Activated naive CD8-positive, alpha-beta T cell treated with anti-CD3 and anti-CD28 coated beads, Interleukin-2, amount 10 ng/mL, durations not matched to agents 7 days and 5 days (primary cell): ENCODE results near the gene EPHA5. TPM values are rescaled to one million over a fixed set of nuclear protein-coding genes. Genes with fewer than 3 reads are reported as not detected.

ENCODE experiments used
- ATAC-seq: fragments of 150-1000 bp; cut with Tn5 transposase; one replicate; pipeline ENCODE4 v1.10.0; 2021; ENCODE audit warnings: low read depth, moderate library complexity
- POLR2A ChIA-PET: fragments of 350-600 bp; sonication (Branson Sonifier 250); formaldehyde crosslinking; loops from one replicate; lab custom pipeline; 2021; ENCODE audit warnings: antibody characterized with exemption; lab: Charles Lee
- DNase-seq: peaks from one replicate; pipeline ENCODE4 v3.0.0; 2021
- H3K27ac Mint-ChIP-seq: one replicate; pipeline ENCODE4 v1.8.0; 2022; ENCODE audit warnings: mild to moderate bottlenecking, mixed read lengths
- H3K27me3 Mint-ChIP-seq: one replicate; pipeline ENCODE4 v1.8.0; 2022; ENCODE audit warnings: mild to moderate bottlenecking, moderate library complexity, mixed read lengths
- H3K36me3 Mint-ChIP-seq: one replicate; pipeline ENCODE4 v1.8.0; 2021; ENCODE audit warnings: mild to moderate bottlenecking, mixed read lengths
- H3K4me1 Mint-ChIP-seq: one replicate; pipeline ENCODE4 v1.8.0; 2021; ENCODE audit warnings: mixed read lengths
- H3K4me3 Mint-ChIP-seq: one replicate; pipeline ENCODE4 v1.8.0; 2022; ENCODE audit warnings: mild to moderate bottlenecking, moderate library complexity, mixed read lengths
- H3K9me3 Mint-ChIP-seq: one replicate; pipeline ENCODE4 v1.8.0; 2021; ENCODE audit warnings: mixed read lengths
- total RNA-seq, 2 experiments: library from RNA; stranded (reverse); gene quantifications; one replicate each; pipeline ENCODE4 v1.2.3, GENCODE V29; 2021

The EPHA5 gene
- total RNA-seq, 2 experiments from 2014 or later: not detected

DNA sequence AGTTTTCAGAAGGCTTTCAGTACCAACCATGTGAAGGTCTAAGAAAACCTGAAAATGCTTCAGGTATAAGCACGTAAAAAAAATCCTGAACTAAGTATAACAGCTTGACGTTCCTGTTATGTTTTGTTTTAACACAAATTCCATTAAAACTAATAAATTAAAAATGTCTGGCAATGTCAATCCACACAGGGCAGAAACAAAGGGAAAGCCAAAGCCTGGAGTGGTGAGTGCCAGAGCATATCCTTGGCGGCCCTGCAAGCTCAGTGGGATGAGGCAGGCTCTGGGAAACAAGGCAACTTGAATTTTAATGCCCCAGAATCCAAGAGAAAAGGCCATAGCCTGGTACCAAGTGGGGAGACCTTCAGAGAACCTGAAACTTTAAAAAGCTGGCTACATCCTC lies 78.2 kb downstream of the EPHA5 start:
- H3K27ac Mint-ChIP-seq: no peak overlapping the region
- no peaks in the 10 kb centered on the region for H3K4me1 Mint-ChIP-seq
- ATAC-seq (no peak), DNase-seq (no peak)
- H3K36me3 Mint-ChIP-seq: no peaks in the 10 kb centered on the region
- peaks cover 2% of the 10 kb centered on the region for H3K9me3 Mint-ChIP-seq
- no peak overlapping the region for H3K4me3 Mint-ChIP-seq
- no peaks in the 10 kb centered on the region for H3K27me3 Mint-ChIP-seq
- POLR2A ChIA-PET: no interaction called here

GRCh38 chr4:65589921-65590320 lies 80.4 kb downstream of the EPHA5 start:
- Mint-ChIP-seq H3K36me3 (no peaks in the 10 kb centered on the region), H3K9me3 (no peaks in the 10 kb centered on the region), H3K4me3 (no peak overlapping the region), H3K27ac (no peak overlapping the region), H3K27me3 (no peaks in the 10 kb centered on the region), H3K4me1 (no peaks in the 10 kb centered on the region)
- POLR2A ChIA-PET: no interaction called here
- ATAC-seq (no peak), DNase-seq (no peak)

- DNase-seq: no peak
- Mint-ChIP-seq H3K4me1 (no peaks in the 10 kb centered on the region), H3K4me3 (no peak overlapping the region), H3K36me3 (no peaks in the 10 kb centered on the region), H3K27me3 (no peaks in the 10 kb centered on the region), H3K9me3 (no peaks in the 10 kb centered on the region), H3K27ac (no peak overlapping the region)
- POLR2A ChIA-PET: no interaction called here
- no peak for ATAC-seq
These were observed 81.0 kb downstream of the EPHA5 start for GRCh38 chr4:65589331-65589730.

- Mint-ChIP-seq H3K36me3 (no peaks in the 10 kb centered on the region), H3K4me1 (no peaks in the 10 kb centered on the region), H3K27me3 (no peaks in the 10 kb centered on the region), H3K27ac (no peak overlapping the region), H3K4me3 (no peak overlapping the region), H3K9me3 (no peaks in the 10 kb centered on the region)
- POLR2A ChIA-PET: no interaction called here
- DNase-seq (no peak), ATAC-seq (no peak)
These were observed 89.7 kb downstream of the EPHA5 start for GRCh38 chr4:65580551-65580950.

DNA sequence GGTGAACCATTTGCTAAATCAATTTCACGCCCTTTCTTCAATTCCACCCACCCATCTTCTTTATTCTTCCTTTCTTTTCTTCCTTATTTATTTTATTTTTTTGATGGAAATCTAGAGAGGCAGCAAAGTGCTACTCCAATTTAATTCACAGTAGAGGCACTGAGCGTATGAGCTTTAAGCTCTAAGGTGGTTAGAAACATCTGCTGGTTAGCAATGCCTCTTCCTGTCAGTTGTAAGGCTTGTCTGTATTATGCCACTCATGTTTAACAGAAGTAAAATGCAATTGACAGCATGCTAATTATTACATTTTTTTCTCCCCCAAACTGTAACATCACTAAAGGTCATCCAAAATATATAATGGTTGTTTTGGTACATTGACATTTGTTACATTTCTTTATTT lies 103.8 kb downstream of the EPHA5 start:
- Mint-ChIP-seq H3K27ac (no peak overlapping the region), H3K4me3 (no peak overlapping the region), H3K9me3 (no peaks in the 10 kb centered on the region), H3K4me1 (no peaks in the 10 kb centered on the region), H3K27me3 (no peaks in the 10 kb centered on the region), H3K36me3 (no peaks in the 10 kb centered on the region)
- ATAC-seq: no peak
- no peak for DNase-seq
- POLR2A ChIA-PET: no interaction called here

GRCh38 chr4:65561164-65561563 lies 109.1 kb downstream of the EPHA5 start:
- no peak for ATAC-seq
- no peaks in the 10 kb centered on the region for H3K9me3 Mint-ChIP-seq

DNA sequence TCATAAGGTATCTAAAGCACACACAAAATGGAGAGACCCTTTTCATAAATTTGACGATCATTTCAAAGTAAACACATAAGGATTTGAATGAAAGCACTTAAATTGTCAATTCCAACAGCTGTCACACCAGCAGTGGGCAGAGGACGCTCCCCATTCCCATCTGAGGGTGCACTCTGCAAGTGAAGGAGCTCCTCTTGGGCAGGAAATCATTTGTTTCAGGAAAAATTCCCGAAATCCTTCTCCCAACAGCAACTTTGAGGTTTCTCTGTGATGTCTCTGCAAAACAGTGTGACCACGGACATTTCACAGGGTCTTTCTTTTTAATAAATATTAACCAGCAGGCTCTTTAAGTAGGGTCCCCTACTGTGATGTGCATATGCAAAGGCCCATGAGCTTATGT lies 111.0 kb downstream of the EPHA5 start:
- Mint-ChIP-seq H3K4me1 (no peaks in the 10 kb centered on the region), H3K27me3 (no peaks in the 10 kb centered on the region), H3K4me3 (no peak overlapping the region), H3K36me3 (no peaks in the 10 kb centered on the region), H3K27ac (no peak overlapping the region), H3K9me3 (no peaks in the 10 kb centered on the region)
- POLR2A ChIA-PET: no interaction called here
- DNase-seq (no peak), ATAC-seq (no peak)

More at GRCh38 chr4:65561164-65561563, 109.1 kb downstream of the EPHA5 start:
- Mint-ChIP-seq H3K4me1 (no peaks in the 10 kb centered on the region), H3K27me3 (no peaks in the 10 kb centered on the region), H3K36me3 (no peaks in the 10 kb centered on the region), H3K4me3 (no peak overlapping the region), H3K27ac (no peak overlapping the region)
- DNase-seq: no peak
- POLR2A ChIA-PET: no interaction called here

DNA sequence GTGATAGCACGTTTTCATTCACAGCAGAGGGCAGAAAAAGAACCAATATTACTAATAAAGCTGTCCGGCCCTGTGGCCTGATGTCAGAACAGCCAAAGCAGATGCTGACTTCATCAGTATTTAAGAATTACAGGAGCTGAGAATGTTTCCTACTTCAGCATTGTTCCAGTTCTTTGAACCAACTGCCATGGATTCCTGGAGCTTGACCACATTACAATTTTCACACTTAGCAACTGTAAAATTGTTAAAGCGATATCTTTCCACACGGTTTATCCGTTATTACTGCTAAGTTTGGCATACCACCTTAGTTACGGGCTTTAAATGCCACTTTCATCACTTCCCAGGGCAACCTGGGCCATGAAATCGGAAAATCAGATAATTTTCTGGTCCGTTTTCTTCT lies 118.2 kb downstream of the EPHA5 start:
- DNase-seq (no peak), ATAC-seq (no peak)
- Mint-ChIP-seq H3K4me1 (no peaks in the 10 kb centered on the region), H3K27ac (no peak overlapping the region), H3K36me3 (no peaks in the 10 kb centered on the region), H3K4me3 (no peak overlapping the region), H3K9me3 (no peaks in the 10 kb centered on the region), H3K27me3 (no peaks in the 10 kb centered on the region)
- POLR2A ChIA-PET: no interaction called here

DNA sequence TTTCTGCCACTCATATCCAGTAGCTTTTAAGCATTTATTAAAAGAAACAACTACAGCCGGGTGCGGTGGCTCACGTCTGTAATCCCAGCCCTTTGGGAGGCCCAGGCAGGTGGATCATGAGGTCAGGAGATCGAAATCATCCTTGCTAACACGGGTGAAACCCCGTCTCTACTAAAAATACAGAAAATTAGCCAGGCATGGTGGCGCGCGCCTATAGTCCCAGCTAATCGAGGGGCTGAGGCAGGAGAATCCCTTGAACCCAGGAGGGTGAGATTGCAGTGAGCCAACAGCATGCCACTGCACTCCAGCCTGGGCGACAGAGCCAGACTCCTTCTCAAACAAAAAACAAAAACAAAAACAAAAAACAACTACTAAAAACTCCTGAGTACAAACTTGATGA lies 119.8 kb downstream of the EPHA5 start:
- no peak overlapping the region for H3K4me3 Mint-ChIP-seq
- DNase-seq (no peak), ATAC-seq (no peak)
- H3K27me3 Mint-ChIP-seq: no peaks in the 10 kb centered on the region
- no peaks in the 10 kb centered on the region for H3K36me3 Mint-ChIP-seq
- no peaks in the 10 kb centered on the region for H3K9me3 Mint-ChIP-seq
- no peak overlapping the region for H3K27ac Mint-ChIP-seq
- H3K4me1 Mint-ChIP-seq: no peaks in the 10 kb centered on the region
- POLR2A ChIA-PET: no interaction called here

GRCh38 chr4:65546882-65547416 lies 123.3 kb downstream of the EPHA5 start:
- ATAC-seq: no peak
- no peak for DNase-seq
- POLR2A ChIA-PET: no interaction called here
- Mint-ChIP-seq H3K9me3 (no peaks in the 10 kb centered on the region), H3K36me3 (no peaks in the 10 kb centered on the region), H3K4me3 (no peak overlapping the region), H3K27ac (no peak overlapping the region), H3K4me1 (no peaks in the 10 kb centered on the region), H3K27me3 (no peaks in the 10 kb centered on the region)

DNA sequence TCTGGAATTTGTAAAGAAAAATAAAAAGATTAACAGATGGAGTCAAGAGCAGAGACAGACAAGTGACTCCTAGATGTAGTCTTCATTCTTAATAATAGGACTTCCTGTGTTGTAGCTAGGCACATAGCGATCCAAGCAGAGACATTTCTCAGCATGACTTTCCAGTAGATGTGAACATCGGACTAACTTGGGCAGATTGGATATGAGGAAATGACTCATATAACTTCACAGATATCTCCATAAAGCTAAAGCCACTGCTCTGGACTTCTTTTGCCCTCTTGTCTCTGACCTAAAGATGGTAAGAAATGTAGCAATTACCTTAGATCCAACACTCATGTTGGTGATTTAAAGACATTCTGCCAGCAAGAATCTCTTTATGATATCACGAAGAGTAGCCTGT lies 131.7 kb downstream of the EPHA5 start:
- no peak for ATAC-seq
- H3K4me1 Mint-ChIP-seq: no peaks in the 10 kb centered on the region

DNA sequence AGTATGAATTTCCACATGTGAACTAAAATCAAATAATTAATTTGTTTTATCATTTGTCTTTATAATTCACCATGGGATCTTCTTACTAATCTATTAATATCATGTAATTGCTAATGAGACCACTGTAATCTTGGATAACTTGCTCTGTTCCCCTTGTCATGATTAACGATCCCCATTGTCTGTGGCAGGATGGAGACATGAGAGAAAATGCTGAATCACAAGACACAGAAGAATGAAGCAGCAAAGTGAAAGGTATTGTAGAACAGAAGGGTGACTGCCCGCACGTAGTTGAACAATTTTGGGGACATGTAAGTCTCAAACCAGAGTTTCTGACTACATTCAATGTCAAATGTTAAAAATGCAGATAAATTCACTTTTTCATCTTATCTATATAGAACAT lies 135.2 kb downstream of the EPHA5 start:
- POLR2A ChIA-PET: no interaction called here
- Mint-ChIP-seq H3K36me3 (no peaks in the 10 kb centered on the region), H3K27me3 (no peaks in the 10 kb centered on the region), H3K27ac (no peak overlapping the region), H3K9me3 (no peaks in the 10 kb centered on the region), H3K4me1 (no peaks in the 10 kb centered on the region), H3K4me3 (no peak overlapping the region)
- no peak for DNase-seq
- no peak for ATAC-seq

More for the DNA sequence above, 131.7 kb downstream of the EPHA5 start:
- H3K36me3 Mint-ChIP-seq: no peaks in the 10 kb centered on the region
- no peaks in the 10 kb centered on the region for H3K27me3 Mint-ChIP-seq
- DNase-seq: no peak
- H3K27ac Mint-ChIP-seq: no peak overlapping the region
- no peaks in the 10 kb centered on the region for H3K9me3 Mint-ChIP-seq
- H3K4me3 Mint-ChIP-seq: no peak overlapping the region
- POLR2A ChIA-PET: no interaction called here

- POLR2A ChIA-PET: no interaction called here
- Mint-ChIP-seq H3K4me3 (no peak overlapping the region), H3K27ac (no peak overlapping the region), H3K9me3 (peaks cover 2% of the 10 kb centered on the region), H3K27me3 (no peaks in the 10 kb centered on the region), H3K4me1 (no peaks in the 10 kb centered on the region), H3K36me3 (no peaks in the 10 kb centered on the region)
- ATAC-seq: no peak
- no peak for DNase-seq
These were observed 148.6 kb downstream of the EPHA5 start for GRCh38 chr4:65521666-65522065.

GRCh38 chr4:65515646-65516045 lies 154.6 kb downstream of the EPHA5 start:
- H3K4me3 Mint-ChIP-seq: no peak overlapping the region
- POLR2A ChIA-PET: no interaction called here
- H3K4me1 Mint-ChIP-seq: no peaks in the 10 kb centered on the region
- no peaks in the 10 kb centered on the region for H3K36me3 Mint-ChIP-seq
- no peaks in the 10 kb centered on the region for H3K27me3 Mint-ChIP-seq
- H3K27ac Mint-ChIP-seq: no peak overlapping the region
- ATAC-seq: no peak
- no peaks in the 10 kb centered on the region for H3K9me3 Mint-ChIP-seq
- no peak for DNase-seq

DNA sequence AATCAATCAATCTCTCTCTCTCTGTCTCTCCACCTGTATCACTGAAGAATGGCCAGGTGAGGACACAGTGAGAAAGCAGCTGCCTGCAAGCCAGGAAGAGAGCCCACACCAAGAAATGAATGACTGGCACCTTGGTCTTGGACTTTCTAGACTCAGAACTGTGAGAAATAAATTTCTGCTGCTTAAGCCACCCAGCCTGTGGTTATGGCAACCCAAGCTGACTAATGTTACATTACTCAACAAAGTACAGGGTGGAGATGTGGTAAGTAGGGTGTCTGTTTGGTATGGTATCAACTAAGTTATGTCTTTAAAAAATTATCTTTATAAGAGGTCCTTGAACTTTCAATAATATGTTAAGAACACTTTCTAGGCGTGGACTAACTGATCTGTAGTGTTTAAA lies 159.3 kb downstream of the EPHA5 start:
- H3K4me1 Mint-ChIP-seq: no peaks in the 10 kb centered on the region
- POLR2A ChIA-PET: no interaction called here
- DNase-seq (no peak), ATAC-seq (no peak)
- no peaks in the 10 kb centered on the region for H3K27me3 Mint-ChIP-seq
- no peaks in the 10 kb centered on the region for H3K9me3 Mint-ChIP-seq
- no peak overlapping the region for H3K27ac Mint-ChIP-seq
- no peak overlapping the region for H3K4me3 Mint-ChIP-seq
- no peaks in the 10 kb centered on the region for H3K36me3 Mint-ChIP-seq
